Smooth muscle cell (in vitro differentiated cells): ENCODE measurements around the gene TACR2. TPM values are rescaled to one million over a fixed set of nuclear protein-coding genes. Genes with fewer than 3 reads are reported as not detected.

ENCODE experiments used
- DNase-seq: peaks from one replicate; lab custom pipeline; 2025; ENCODE audit not compliant: unreplicated experiment; lab: John Stamatoyannopoulos, UW
- H2AFZ ChIP-seq: fragments of 200-600 bp; sonication (generic); 2 replicates; pipeline ENCODE4 v1.6.0; 2016; ENCODE audit warnings: antibody characterized with exemption, low read depth, mild to moderate bottlenecking
- H3F3A ChIP-seq: fragments of 200-600 bp; sonication (generic); 2 replicates; pipeline ENCODE4 v1.6.0; 2017; ENCODE audit warnings: antibody characterized with exemption, low read depth
- H3K27ac ChIP-seq: fragments of 200-600 bp; sonication (generic); 2 replicates; pipeline ENCODE4 v1.5.1; 2016; ENCODE audit warnings: low read depth, mild to moderate bottlenecking
- H3K27me3 ChIP-seq: fragments of 200-600 bp; sonication (generic); 2 replicates; pipeline ENCODE4 v1.6.1; 2016; ENCODE audit warnings: low read depth, mild to moderate bottlenecking
- H3K36me3 ChIP-seq: fragments of 200-600 bp; sonication (generic); 2 replicates; pipeline ENCODE4 v1.5.1; 2016; ENCODE audit warnings: low read depth
- H3K4me1 ChIP-seq: fragments of 200-600 bp; sonication (generic); 2 replicates; pipeline ENCODE4 v1.5.1; 2016; ENCODE audit warnings: low read depth
- H3K4me2 ChIP-seq: fragments of 200-600 bp; sonication (generic); 2 replicates; pipeline ENCODE4 v1.6.0; 2016; ENCODE audit warnings: mild to moderate bottlenecking
- H3K4me3 ChIP-seq: fragments of 200-600 bp; sonication (generic); 2 replicates; pipeline ENCODE4 v1.5.1; 2016; ENCODE audit warnings: mild to moderate bottlenecking
- H3K79me2 ChIP-seq: fragments of 200-600 bp; sonication (generic); 2 replicates; pipeline ENCODE4 v1.6.0; 2016; ENCODE audit warnings: low read depth, mild to moderate bottlenecking
- H3K9ac ChIP-seq: fragments of 200-600 bp; sonication (generic); 2 replicates; pipeline ENCODE4 v1.6.0; 2016; ENCODE audit warnings: low read depth
- H3K9me3 ChIP-seq: fragments of 200-600 bp; sonication (generic); replicated peaks from 2 replicates; pipeline ENCODE4 v1.5.1; 2016; ENCODE audit warnings: low read depth
- H4K20me1 ChIP-seq: fragments of 200-600 bp; sonication (generic); 2 replicates; pipeline ENCODE4 v1.6.0; 2016; ENCODE audit warnings: low read depth
- WGBS: methylation state at CpG from one replicate; pipeline ENCODE4 v1.1.7; 2016; ENCODE audit warnings: low lambda C conversion rate; 5-methylcytosine and 5-hydroxymethylcytosine counted together
- polyA plus RNA-seq: library from polyadenylated mRNA; unstranded; fragments of >200 nt; fragmentation: Nextera tagmentation; extraction: Ambion mirVana; gene quantifications from 2 replicates; pipeline ENCODE4 v1.2.1, GENCODE V29; 2016
- total RNA-seq: library from RNA; depleted of rRNA; stranded (reverse); fragments of >200 nt; gene quantifications from 2 replicates; pipeline ENCODE4 v1.2.3, GENCODE V29; 2014
- TF ChIP-seq, protein P1 (sequence below): fragments of 200-600 bp; sonication (generic); IDR thresholded peaks from 2 replicates; pipeline ENCODE4 v1.5.1; 2017; ENCODE audit warnings: borderline replicate concordance, mild to moderate bottlenecking, antibody characterized with exemption; ENCODE audit not compliant: insufficient read depth, poor library complexity, severe bottlenecking

Gene TACR2
- total and polyA plus RNA-seq, 2 experiments from 2014 or later = 0.13 TPM; not detected in 1

- Histone ChIP-seq H3K79me2 (no peaks in the 10 kb centered on the region), H3K36me3 (no peaks in the 10 kb centered on the region), H2AFZ (no peak overlapping the region), H3K4me2 (no peak overlapping the region), H3K4me3 (no peak overlapping the region), H3K27ac (no peak overlapping the region), H3K9me3 (no peaks in the 10 kb centered on the region), H3K4me1 (no peaks in the 10 kb centered on the region), H4K20me1 (peaks cover 16% of the 10 kb centered on the region), H3F3A (no peaks in the 10 kb centered on the region), H3K27me3 (no peaks in the 10 kb centered on the region), H3K9ac (no peak overlapping the region)
- TF ChIP-seq, protein P1, sequence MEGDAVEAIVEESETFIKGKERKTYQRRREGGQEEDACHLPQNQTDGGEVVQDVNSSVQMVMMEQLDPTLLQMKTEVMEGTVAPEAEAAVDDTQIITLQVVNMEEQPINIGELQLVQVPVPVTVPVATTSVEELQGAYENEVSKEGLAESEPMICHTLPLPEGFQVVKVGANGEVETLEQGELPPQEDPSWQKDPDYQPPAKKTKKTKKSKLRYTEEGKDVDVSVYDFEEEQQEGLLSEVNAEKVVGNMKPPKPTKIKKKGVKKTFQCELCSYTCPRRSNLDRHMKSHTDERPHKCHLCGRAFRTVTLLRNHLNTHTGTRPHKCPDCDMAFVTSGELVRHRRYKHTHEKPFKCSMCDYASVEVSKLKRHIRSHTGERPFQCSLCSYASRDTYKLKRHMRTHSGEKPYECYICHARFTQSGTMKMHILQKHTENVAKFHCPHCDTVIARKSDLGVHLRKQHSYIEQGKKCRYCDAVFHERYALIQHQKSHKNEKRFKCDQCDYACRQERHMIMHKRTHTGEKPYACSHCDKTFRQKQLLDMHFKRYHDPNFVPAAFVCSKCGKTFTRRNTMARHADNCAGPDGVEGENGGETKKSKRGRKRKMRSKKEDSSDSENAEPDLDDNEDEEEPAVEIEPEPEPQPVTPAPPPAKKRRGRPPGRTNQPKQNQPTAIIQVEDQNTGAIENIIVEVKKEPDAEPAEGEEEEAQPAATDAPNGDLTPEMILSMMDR = no peak
- no peak for DNase-seq
- 96% methylated on average over 16 of the region's 16 CpGs for WGBS
Observed at GRCh38 chr10:69398466-69398865, 18.3 kb downstream of the TACR2 start.

DNA sequence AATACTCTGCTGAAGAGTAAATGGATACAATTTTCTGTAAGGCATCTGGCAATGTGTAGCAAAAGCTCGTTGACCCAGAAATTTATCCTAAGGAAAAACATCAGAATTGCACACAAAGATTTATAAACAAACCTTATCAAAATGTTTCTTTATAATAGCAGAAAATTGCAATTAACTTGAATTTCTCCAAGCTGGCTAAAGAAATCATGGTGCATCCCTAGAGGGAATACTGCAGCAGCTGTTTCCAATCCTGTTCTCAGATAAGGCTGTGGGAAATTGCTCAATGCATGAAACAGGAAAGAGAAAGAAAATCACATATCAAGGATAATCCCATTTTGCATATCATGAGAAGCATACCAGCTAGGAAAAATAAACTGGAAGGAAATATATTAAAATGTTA, 18.7 kb downstream of the TACR2 start:
- WGBS = 64% methylated on average over 1 of the region's 1 CpG

GRCh38 chr10:69394020-69394419, 22.7 kb downstream of the TACR2 start:
- H3K4me2 ChIP-seq = no peak overlapping the region

More for the DNA sequence above, 18.7 kb downstream of the TACR2 start:
- Histone ChIP-seq H3K4me3 (no peak overlapping the region), H3K36me3 (no peaks in the 10 kb centered on the region), H3K9me3 (no peaks in the 10 kb centered on the region), H3K4me2 (no peak overlapping the region), H3K27me3 (no peaks in the 10 kb centered on the region), H3F3A (no peaks in the 10 kb centered on the region), H4K20me1 (peaks cover 16% of the 10 kb centered on the region), H3K4me1 (no peaks in the 10 kb centered on the region), H2AFZ (no peak overlapping the region), H3K27ac (no peak overlapping the region), H3K79me2 (no peaks in the 10 kb centered on the region), H3K9ac (no peak overlapping the region)
- DNase-seq = no peak
- TF ChIP-seq, protein P1 = no peak

More at GRCh38 chr10:69394020-69394419, 22.7 kb downstream of the TACR2 start:
- no peak overlapping the region for H3K4me3 ChIP-seq
- DNase-seq = no peak
- H3K27me3 ChIP-seq = no peaks in the 10 kb centered on the region
- H3K36me3 ChIP-seq = peaks cover 3% of the 10 kb centered on the region
- 89% methylated on average over 1 of the region's 1 CpG for WGBS
- TF ChIP-seq, protein P1 = no peak
- no peaks in the 10 kb centered on the region for H3K9me3 ChIP-seq
- no peak overlapping the region for H3K27ac ChIP-seq
- no peaks in the 10 kb centered on the region for H3F3A ChIP-seq
- H2AFZ ChIP-seq = no peak overlapping the region
- no peaks in the 10 kb centered on the region for H3K79me2 ChIP-seq
- peaks cover 16% of the 10 kb centered on the region for H4K20me1 ChIP-seq
- no peak overlapping the region for H3K9ac ChIP-seq
- no peaks in the 10 kb centered on the region for H3K4me1 ChIP-seq
